ENCODE measurements around the gene DUSP7. TPM values are rescaled to one million over a fixed set of nuclear protein-coding genes. Genes with fewer than 3 reads are reported as not detected.

The DUSP7 gene
- total RNA-seq, 1 experiment from 2014 or later, result 16.6 TPM

DNA sequence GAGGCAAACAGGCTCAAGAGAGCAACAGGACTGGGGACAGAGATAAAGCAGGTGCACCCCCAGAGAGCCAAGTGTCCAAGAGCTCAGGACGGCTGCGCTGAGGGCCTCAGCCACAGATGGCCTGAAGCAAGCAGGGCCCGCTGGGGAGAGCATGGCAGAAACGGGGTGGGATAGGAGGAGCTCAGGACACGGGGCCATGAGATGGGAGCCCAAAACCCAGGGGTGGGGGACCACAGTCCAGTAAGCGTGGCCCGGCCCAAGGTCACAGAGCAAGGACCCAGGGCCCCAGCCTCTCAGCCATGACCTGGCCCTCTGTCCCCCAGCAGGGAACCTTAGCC lies 9.5 kb downstream of the DUSP7 start:
- Histone ChIP-seq H3K9ac (ENCODE audit: low read length) (peak overlapping the region; percentile 50), H3K27me3 (ENCODE audit: insufficient read depth, low read length) (no peaks in the 10 kb centered on the region), H3K4me1 (ENCODE audit: control insufficient read depth in 1 of 2, insufficient read depth in 2 of 2, low read length in 2 of 2) (peaks cover 22 to 49% of the 10 kb centered on the region in 2 experiments), H3K4me3 (replicated peaks in 1 of 2; ENCODE audit: low read depth in 1 of 2, low read length in 2 of 2) (peak overlapping the region; percentile 22 to 35; a peak in 3 of 4 replicates), H2AFZ (ENCODE audit: low read depth, low read length, poor library complexity, severe bottlenecking) (no peak overlapping the region), H3K36me3 (ENCODE audit: control insufficient read depth in 1 of 2, insufficient read depth in 2 of 2, low read length in 2 of 2) (peaks cover 9 to 21% of the 10 kb centered on the region in 2 experiments; a peak in 2 of 4 replicates), H4K20me1 (ENCODE audit: insufficient read depth) (no peaks in the 10 kb centered on the region), H3K9me2 (ENCODE audit: insufficient read depth) (no peaks in the 10 kb centered on the region), H3K9me3 (ENCODE audit: control insufficient read depth in 1 of 2, insufficient read depth in 1 of 2, low read depth in 1 of 2, low read length in 2 of 2) (no peaks in the 10 kb centered on the region), H3K79me2 (ENCODE audit: insufficient read depth, low read length) (peaks cover 13% of the 10 kb centered on the region; the same call in 1 of the 2 replicates), H3K4me2 (ENCODE audit: low read length) (peak overlapping the region; percentile 57), H3K27ac (ENCODE audit: low read depth, low read length) (peak overlapping the region; percentile 37)
- ChIA-PET RAD21 (ENCODE audit: low non-redundant PET in 1 of 2, low total read pairs in 2 of 2, uncharacterized antibody in 2 of 2, unreplicated experiment in 2 of 2) (no interaction called here), POLR2A (interaction anchor here (0.7 to 1.4 kb wide), 6 partner anchors 11 to 191 kb away, joined by 3 to 8 read pairs (median 4); partner anchors contain the start of gene RPL29), CTCF (interaction anchor here (1.5 kb wide), 1 partner anchor 10 kb away, joined by 5 read pairs; no protein-coding TSS in a partner anchor)
- intact Hi-C loops (cut with micrococcal nuclease), result no loop called here
- no peak for DNase-seq (ENCODE audit: low read depth, low spot score)
- no peak for TF ChIP-seq CBX3 (IDR thresholded peaks at IDR 0.05; ENCODE audit: low read depth)
- BruUV-seq (replicated peaks), result no TSS peak
- peak; percentile 49 for ATAC-seq

DNA sequence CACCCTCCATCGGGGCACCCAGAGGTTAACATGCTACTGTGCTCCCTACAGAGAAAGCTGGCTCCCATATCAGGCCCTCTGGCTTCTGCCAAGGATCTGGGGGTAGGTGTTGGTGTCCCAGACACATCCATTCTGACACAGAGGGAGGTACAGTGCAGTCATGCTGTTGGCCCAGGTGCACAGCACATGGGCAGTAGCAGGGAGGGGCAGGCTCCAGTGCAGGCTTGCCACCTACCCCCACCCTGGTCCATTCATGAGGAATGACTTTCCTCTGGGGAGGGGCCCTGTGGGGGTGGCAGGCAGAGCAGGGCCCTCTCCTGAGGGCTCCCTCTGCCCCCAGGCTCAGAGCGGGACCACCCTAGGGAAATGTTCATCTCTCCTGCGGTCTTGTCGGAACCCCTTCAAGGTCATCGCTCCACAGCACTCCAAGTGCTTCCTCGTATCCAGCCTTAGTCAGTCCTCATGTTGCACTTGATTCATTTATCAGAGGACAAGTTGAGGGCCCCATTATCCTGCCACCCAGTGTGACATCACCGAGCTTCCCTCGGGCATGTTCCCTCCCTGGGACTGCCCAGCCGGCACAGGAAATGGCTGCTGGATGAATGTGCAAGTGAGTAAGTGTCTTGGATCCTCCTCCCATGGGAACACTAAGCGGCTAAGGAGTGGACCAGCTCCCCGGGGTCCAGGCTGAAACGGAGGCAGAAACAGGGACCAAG lies 10.0 kb downstream of the DUSP7 start:
- Histone ChIP-seq H3K4me3 (replicated peaks in 1 of 2; ENCODE audit: low read depth in 1 of 2, low read length in 2 of 2) (peak overlapping the region; percentile 22 to 35; a peak in 3 of 4 replicates), H3K9ac (ENCODE audit: low read length) (peak overlapping the region; percentile 50), H3K4me2 (ENCODE audit: low read length) (peak overlapping the region; percentile 57), H3K27me3 (ENCODE audit: insufficient read depth, low read length) (no peaks in the 10 kb centered on the region), H4K20me1 (ENCODE audit: insufficient read depth) (no peaks in the 10 kb centered on the region), H3K4me1 (ENCODE audit: control insufficient read depth in 1 of 2, insufficient read depth in 2 of 2, low read length in 2 of 2) (peaks cover 22 to 53% of the 10 kb centered on the region in 2 experiments), H3K36me3 (ENCODE audit: control insufficient read depth in 1 of 2, insufficient read depth in 2 of 2, low read length in 2 of 2) (peaks cover 7 to 15% of the 10 kb centered on the region in 2 experiments; a peak in 2 of 4 replicates), H3K27ac (ENCODE audit: low read depth, low read length) (peak overlapping the region; percentile 37), H3K79me2 (ENCODE audit: insufficient read depth, low read length) (peaks cover 7% of the 10 kb centered on the region; the same call in 1 of the 2 replicates), H2AFZ (ENCODE audit: low read depth, low read length, poor library complexity, severe bottlenecking) (no peak overlapping the region), H3K9me3 (ENCODE audit: control insufficient read depth in 1 of 2, insufficient read depth in 1 of 2, low read depth in 1 of 2, low read length in 2 of 2) (no peaks in the 10 kb centered on the region), H3K9me2 (ENCODE audit: insufficient read depth) (no peaks in the 10 kb centered on the region)
- peak; percentile 67 for DNase-seq (ENCODE audit: low read depth, low spot score)
- intact Hi-C loops (cut with micrococcal nuclease), result no loop called here
- POLR2A ChIA-PET, result interaction anchor here (0.7 to 1.4 kb wide), 6 partner anchors 10 to 191 kb away, joined by 3 to 8 read pairs (median 4); partner anchors contain the start of gene RPL29
- TF ChIP-seq CEBPB (IDR thresholded peaks at IDR 0.05; ENCODE audit: low read depth) (no peak), YY1 (IDR thresholded peaks at IDR 0.05; ENCODE audit: extremely low read depth, insufficient replicate concordance, low read depth, low read length) (peak; percentile 90)
- RAD21 ChIA-PET (ENCODE audit: low non-redundant PET in 1 of 2, low total read pairs in 2 of 2, uncharacterized antibody in 2 of 2, unreplicated experiment in 2 of 2), result no interaction called here
- CTCF ChIA-PET, result interaction anchor here (1.5 kb wide), 1 partner anchor 10 kb away, joined by 5 read pairs; no protein-coding TSS in a partner anchor
- ATAC-seq, result peak; percentile 73
- no TSS peak for BruUV-seq (replicated peaks)

All from HCT116 (cell line).